Spleen (tissue), 11 donors: ENCODE measurements around the gene RINL. TPM values are rescaled to one million over a fixed set of nuclear protein-coding genes. Genes with fewer than 3 reads are reported as not detected.

Experiments
- DNase-seq: peaks from one replicate; pipeline ENCODE4 v3.0.0-alpha.2; 2020
- H3K27ac ChIP-seq, 8 donors: fragments of 200-600 bp; sonication (generic) in 7 of 8; 1 replicate in 4 of 8; 2 replicates in 4 of 8; pipeline versions ENCODE4 v1.5.0 to v1.8.0; 2016 to 2021; ENCODE audit warnings: inconsistent platforms in 4 of 8, mild to moderate bottlenecking in 4 of 8, moderate library complexity in 1 of 8
- H3K27me3 ChIP-seq, 7 donors: fragments of 200-600 bp; sonication (generic) in 6 of 7; replicated peaks in 1 of 7; 1 replicate in 4 of 7; 2 replicates in 3 of 7; pipeline versions ENCODE4 v1.5.0 to v1.8.0; 2016 to 2021; ENCODE audit warnings: inconsistent platforms in 3 of 7, mild to moderate bottlenecking in 1 of 7
- H3K36me3 ChIP-seq, 6 donors: fragments of 200-600 bp; sonication (generic) in 5 of 6; 1 replicate in 4 of 6; 2 replicates in 2 of 6; pipeline versions ENCODE4 v1.5.0 to v1.8.0; 2016 to 2021; ENCODE audit warnings: inconsistent platforms in 2 of 6
- H3K4me1 ChIP-seq, 6 donors: fragments of 200-600 bp; sonication (generic) in 5 of 6; 1 replicate in 3 of 6; 2 replicates in 3 of 6; pipeline versions ENCODE4 v1.5.0 to v1.8.0; 2016 to 2021; ENCODE audit warnings: inconsistent platforms in 3 of 6
- H3K4me3 ChIP-seq, 8 donors: fragments of 200-600 bp; sonication (generic) in 7 of 8; 1 replicate in 4 of 8; 2 replicates in 4 of 8; pipeline versions ENCODE4 v1.5.0 to v1.8.0; 2016 to 2021; ENCODE audit warnings: inconsistent platforms in 4 of 8, mild to moderate bottlenecking in 4 of 8, moderate library complexity in 2 of 8
- H3K9me3 ChIP-seq, 8 donors: fragments of 200-600 bp; sonication (generic) in 7 of 8; 1 replicate in 4 of 8; 2 replicates in 4 of 8; pipeline versions ENCODE4 v1.5.0 to v1.8.0; 2016 to 2021; ENCODE audit warnings: inconsistent platforms in 4 of 8
- POLR2A ChIP-seq, 3 donors: fragments of 450-650 bp; IDR thresholded peaks; one replicate each; pipeline ENCODE4 v1.5.1; 2017; ENCODE audit warnings: antibody characterized with exemption in 3 of 3, mild to moderate bottlenecking in 1 of 3
- POLR2AphosphoS5 ChIP-seq, 3 donors: sonication (generic); formaldehyde crosslinking; IDR thresholded peaks; one replicate each; pipeline ENCODE4 v1.5.1; 2017; ENCODE audit warnings: antibody characterized with exemption in 3 of 3
- WGBS, 5 donors: extraction: QIAGEN DNeasy Blood & Tissue Kit in 3 of 5; methylation state at CpG; one replicate each; pipeline versions ENCODE4 v1.1.5 to v1.1.7; 2013 to 2018; 5-methylcytosine and 5-hydroxymethylcytosine counted together
- intact Hi-C: fragments of 100-400 bp; cut with DNase I; formaldehyde crosslinking; loops from one replicate; pipeline ENCODE4 v1.15.0; 2023; ENCODE audit warnings: low total_unique reads
- polyA plus RNA-seq, 3 donors: library from polyadenylated mRNA; stranded (reverse); fragments of 200-250 nt; gene quantifications; one replicate each; pipeline ENCODE4 v1.2.1, GENCODE V29; 2013
- total RNA-seq, 7 donors: library from RNA; depleted of rRNA in 3 of 7; stranded (reverse); fragments of >200 nt in 3 of 7; fragmentation: NEBNext Ultra II Directional in 4 of 7; extraction: Animal tissue kit (Norgen Biotek cat#: 25700) in 4 of 7; gene quantifications; one replicate each; pipeline versions ENCODE4 v1.1.0 to v1.2.1, GENCODE V29; 2016 to 2021
- TF ChIP-seq, protein P1 (sequence below), 11 experiments: fragments of 200-600 bp in 7 of 11; fragments of 450-650 bp in 4 of 11; sonication (generic) in 4 of 11; IDR thresholded peaks in 8 of 11; conservative IDR thresholded peaks in 3 of 11; 1 replicate in 7 of 11; 2 replicates in 4 of 11; pipeline versions ENCODE4 v1.4.0 to v1.8.0; 2016 to 2021; ENCODE audit warnings: antibody characterized with exemption in 11 of 11, inconsistent platforms in 4 of 11, mild to moderate bottlenecking in 1 of 11
- donor health status: healthy with polysubstance abuse.
- donor health status: DM: no; HTN: no; CAD: no; lungs with moderate emphysema.
- donor health status: DM: no; HTN: no; CAD: no.
- donor health status: Bipolar disorder and iron deficiency.
- donor health status: healthy.
- donor health status: DM: no; HTN: no; CAD: no.
- donor health status: DM: yes; HTN: yes; CAD: no.

Gene RINL
- total and polyA plus RNA-seq, 10 donors: 14.5 to 42.5 (median 27.0) TPM

DNA sequence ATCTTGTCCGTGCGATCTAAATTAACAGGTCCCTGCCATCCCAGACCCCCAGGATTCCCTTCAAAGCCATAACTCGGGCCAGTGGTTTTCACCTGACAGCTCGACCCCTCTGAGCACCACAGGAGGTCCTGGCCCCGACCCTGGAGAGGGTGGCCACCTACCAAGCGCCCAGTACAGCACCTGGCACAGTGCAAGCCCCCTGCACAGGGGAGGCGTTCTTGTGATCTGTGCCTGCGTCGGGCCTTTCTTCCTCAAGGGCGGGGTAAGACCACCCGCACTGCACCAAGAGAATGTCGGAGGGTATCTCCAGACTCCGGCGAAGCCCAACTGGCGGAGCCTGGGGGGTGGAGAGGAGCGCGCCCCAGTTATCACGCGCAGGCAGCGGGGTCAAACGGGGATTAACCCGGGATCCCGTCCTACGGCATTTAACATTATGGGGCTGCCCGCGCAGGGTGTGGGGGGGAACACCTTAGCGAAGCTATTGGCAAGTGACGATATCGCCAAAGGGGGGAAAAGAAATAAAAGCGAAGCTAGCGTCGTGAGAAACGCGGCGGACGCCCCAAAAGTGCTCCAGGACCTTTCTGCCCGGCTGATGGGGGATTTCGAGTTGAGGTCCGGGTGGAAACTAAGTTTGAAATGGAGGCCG is 27.0 kb downstream of the RINL start:
- peaks cover 0 to 27% (median 18%) of the 10 kb centered on the region in 6 donors for H3K36me3 ChIP-seq
- no peaks in the 10 kb centered on the region for H3K27me3 ChIP-seq
- intact Hi-C loops: no loop called here
- H3K4me1 ChIP-seq: peaks cover 24 to 66% (median 53%) of the 10 kb centered on the region in 6 donors
- no peaks in the 10 kb centered on the region for H3K9me3 ChIP-seq
- peak; percentile 92 for DNase-seq
- H3K4me3 ChIP-seq: peak overlapping the region; percentile 21 to 91 (median 60)
- 0 to 3% (median 1%) methylated on average over 34 to 40 of the region's 40 CpGs for WGBS, 5 donors
- TF ChIP-seq, protein P1, sequence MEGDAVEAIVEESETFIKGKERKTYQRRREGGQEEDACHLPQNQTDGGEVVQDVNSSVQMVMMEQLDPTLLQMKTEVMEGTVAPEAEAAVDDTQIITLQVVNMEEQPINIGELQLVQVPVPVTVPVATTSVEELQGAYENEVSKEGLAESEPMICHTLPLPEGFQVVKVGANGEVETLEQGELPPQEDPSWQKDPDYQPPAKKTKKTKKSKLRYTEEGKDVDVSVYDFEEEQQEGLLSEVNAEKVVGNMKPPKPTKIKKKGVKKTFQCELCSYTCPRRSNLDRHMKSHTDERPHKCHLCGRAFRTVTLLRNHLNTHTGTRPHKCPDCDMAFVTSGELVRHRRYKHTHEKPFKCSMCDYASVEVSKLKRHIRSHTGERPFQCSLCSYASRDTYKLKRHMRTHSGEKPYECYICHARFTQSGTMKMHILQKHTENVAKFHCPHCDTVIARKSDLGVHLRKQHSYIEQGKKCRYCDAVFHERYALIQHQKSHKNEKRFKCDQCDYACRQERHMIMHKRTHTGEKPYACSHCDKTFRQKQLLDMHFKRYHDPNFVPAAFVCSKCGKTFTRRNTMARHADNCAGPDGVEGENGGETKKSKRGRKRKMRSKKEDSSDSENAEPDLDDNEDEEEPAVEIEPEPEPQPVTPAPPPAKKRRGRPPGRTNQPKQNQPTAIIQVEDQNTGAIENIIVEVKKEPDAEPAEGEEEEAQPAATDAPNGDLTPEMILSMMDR (IDR thresholded peaks at IDR 0.05 in 8 of 11, conservative IDR thresholded peaks at IDR 0.05 in 3 of 11): no peak
- TF ChIP-seq POLR2A (IDR thresholded peaks at IDR 0.05) (no peak), POLR2AphosphoS5 (IDR thresholded peaks at IDR 0.05) (no peak)
- H3K27ac ChIP-seq: peak overlapping the region; percentile 73 to 100 (median 99)

DNA sequence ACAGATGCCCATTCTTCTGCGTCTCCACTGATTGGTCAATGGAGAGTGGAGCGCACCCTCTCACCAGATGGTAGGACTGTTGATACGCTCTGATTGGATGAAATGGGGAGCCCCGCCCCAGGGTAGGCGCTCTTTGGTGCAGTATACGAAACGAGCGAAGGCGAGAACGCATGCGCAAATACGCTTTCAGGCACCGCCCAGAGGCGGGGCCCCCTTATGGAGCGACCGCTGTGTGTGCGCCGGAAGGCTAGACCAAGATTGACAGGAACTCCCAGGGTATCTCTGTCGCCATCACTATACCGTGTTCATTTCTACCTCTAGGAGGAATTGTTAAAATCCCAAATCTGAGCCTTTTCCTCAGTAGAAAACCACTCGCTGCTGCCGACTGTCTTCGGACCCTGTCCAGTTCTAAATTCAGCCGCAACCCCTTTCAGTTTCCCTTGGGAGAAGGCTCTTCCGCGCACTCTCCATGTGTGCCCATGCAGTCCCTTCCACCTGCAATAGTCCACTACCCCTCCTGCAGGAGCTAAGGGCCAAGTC is 27.6 kb downstream of the RINL start:
- Histone ChIP-seq H3K4me3 (peak overlapping the region; percentile 21 to 91 (median 60)), H3K4me1 (peaks cover 27 to 70% (median 59%) of the 10 kb centered on the region in 6 donors), H3K9me3 (no peaks in the 10 kb centered on the region), H3K27me3 (no peaks in the 10 kb centered on the region), H3K36me3 (peaks cover 0 to 33% (median 24%) of the 10 kb centered on the region in 6 donors), H3K27ac (peak overlapping the region; percentile 73 to 100 (median 99))
- WGBS, 5 donors: 0 to 1% (median 0%) methylated on average over 22 to 26 of the region's 26 CpGs
- TF ChIP-seq POLR2AphosphoS5 (IDR thresholded peaks at IDR 0.05) (peak; percentile 73 to 94 (median 94)), POLR2A (IDR thresholded peaks at IDR 0.05) (peak in 2 of 3 donors; percentile 29 to 92)
- TF ChIP-seq, protein P1 (IDR thresholded peaks at IDR 0.05 in 8 of 11, conservative IDR thresholded peaks at IDR 0.05 in 3 of 11): peak in 6 of 11 experiments; percentile 8 to 54 (median 32)
- intact Hi-C loops: no loop called here
- peak; percentile 99 for DNase-seq

DNA sequence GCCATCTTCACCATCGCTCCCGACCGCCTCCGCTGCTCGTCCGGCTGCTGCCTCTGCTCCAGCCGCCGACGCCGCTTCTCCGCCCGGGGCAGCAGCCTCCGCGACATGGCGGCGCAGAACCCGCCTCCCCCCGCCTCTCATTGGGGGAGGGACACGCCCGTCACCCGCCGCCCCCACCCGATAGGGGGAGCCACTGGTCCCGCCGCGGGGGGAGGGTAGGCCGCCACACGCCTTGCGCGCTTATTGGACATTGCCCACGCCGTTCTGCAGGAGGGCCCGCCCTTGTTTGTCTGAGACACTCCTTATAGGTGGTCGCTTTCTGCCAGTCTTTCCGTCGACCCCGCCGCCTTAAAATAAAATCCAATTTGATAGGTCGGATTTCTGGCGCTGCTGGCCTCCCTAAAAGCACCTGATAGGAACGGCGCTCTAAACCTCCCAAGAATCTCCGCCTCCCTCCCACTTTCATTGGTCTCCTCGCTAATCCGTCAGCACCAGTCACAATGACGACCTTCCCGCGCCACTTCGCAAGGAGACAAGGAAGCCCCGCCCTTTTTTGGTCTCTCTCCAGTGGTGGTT is 28.1 kb downstream of the RINL start, which contains the start of gene HNRNPL:
TSS of gene HNRNPL (minus strand) at position 127 of the 576 bp plus-strand sequence. CDS start at position 107, 20 bp downstream.
- intact Hi-C loops: no loop called here
- Histone ChIP-seq H3K4me1 (peaks cover 33 to 76% (median 65%) of the 10 kb centered on the region in 6 donors), H3K36me3 (peaks cover 0 to 39% (median 29%) of the 10 kb centered on the region in 6 donors), H3K27ac (peak within 1 kb of the TSS; percentile 92 to 100 (median 100)), H3K27me3 (no peaks in the 10 kb centered on the region), H3K4me3 (peak within 1 kb of the TSS; percentile 53 to 91 (median 66)), H3K9me3 (no peaks in the 10 kb centered on the region)
- WGBS, 5 donors: 0 to 1% (median 0%) methylated on average over 32 to 50 of the region's 50 CpGs
- DNase-seq: peak; percentile 99
- TF ChIP-seq POLR2AphosphoS5 (IDR thresholded peaks at IDR 0.05): peak; percentile 98 to 99 (median 99)
- peak; percentile 88 to 95 (median 91) for TF ChIP-seq POLR2A (IDR thresholded peaks at IDR 0.05)
- TF ChIP-seq, protein P1 (IDR thresholded peaks at IDR 0.05 in 8 of 11, conservative IDR thresholded peaks at IDR 0.05 in 3 of 11): peak in 10 of 11 experiments; percentile 26 to 71 (median 62)
